Mesendoderm (in vitro differentiated cells): ENCODE measurements around the gene ATXN10.

Experiments used
- DNase-seq: peaks from one replicate; pipeline ENCODE4 v3.0.0; 2013
- H2AK5ac ChIP-seq: 2 replicates; pipeline ENCODE4 v1.6.1; 2013; ENCODE audit warnings: low read length, inconsistent platforms
- H2BK120ac ChIP-seq: 2 replicates; pipeline ENCODE4 v1.6.1; 2013; ENCODE audit warnings: low read depth, mild to moderate bottlenecking, low read length, moderate library complexity, mixed read lengths
- H2BK15ac ChIP-seq: replicated peaks from 2 replicates; pipeline ENCODE4 v1.6.1; 2013; ENCODE audit warnings: low read depth, mild to moderate bottlenecking, moderate library complexity
- H2BK5ac ChIP-seq: 2 replicates; pipeline ENCODE4 v1.6.1; 2013; ENCODE audit warnings: low read length, inconsistent platforms
- H3K18ac ChIP-seq: 2 replicates; pipeline ENCODE4 v1.6.1; 2013; ENCODE audit warnings: mild to moderate bottlenecking, low read length, mixed read lengths
- H3K23ac ChIP-seq: one replicate; pipeline ENCODE4 v1.6.1; 2013; ENCODE audit warnings: low read length
- H3K27ac ChIP-seq: 2 replicates; pipeline ENCODE4 v1.5.1; 2013; ENCODE audit warnings: low read depth, mild to moderate bottlenecking, inconsistent platforms, low read length, moderate library complexity
- H3K27me3 ChIP-seq: 2 replicates; pipeline ENCODE4 v1.6.1; 2013; ENCODE audit warnings: low read length, control low read depth, mild to moderate bottlenecking, inconsistent platforms; ENCODE audit not compliant: insufficient read depth, poor library complexity
- H3K36me3 ChIP-seq: 2 replicates; pipeline ENCODE4 v1.6.1; 2013; ENCODE audit warnings: low read length, inconsistent platforms; ENCODE audit not compliant: control insufficient read depth, insufficient read depth
- H3K4ac ChIP-seq: one replicate; pipeline ENCODE4 v1.6.1; 2013; ENCODE audit warnings: low read depth, mild to moderate bottlenecking, low read length, moderate library complexity
- H3K4me1 ChIP-seq: 2 replicates; pipeline ENCODE4 v1.6.1; 2013; ENCODE audit warnings: low read depth, low read length, inconsistent platforms; ENCODE audit not compliant: control insufficient read depth
- H3K4me2 ChIP-seq: 2 replicates; pipeline ENCODE4 v1.6.1; 2013; ENCODE audit warnings: low read length
- H3K4me3 ChIP-seq: 2 replicates; pipeline ENCODE4 v1.5.1; 2013; ENCODE audit warnings: mild to moderate bottlenecking, low read length
- H3K56ac ChIP-seq: one replicate; pipeline ENCODE4 v1.6.1; 2013; ENCODE audit warnings: low read length
- H3K79me1 ChIP-seq: 2 replicates; pipeline ENCODE4 v1.6.1; 2013; ENCODE audit warnings: low read length, inconsistent platforms
- H3K79me2 ChIP-seq: 2 replicates; pipeline ENCODE4 v1.6.1; 2013; ENCODE audit warnings: mild to moderate bottlenecking, low read length; ENCODE audit not compliant: control insufficient read depth, insufficient read depth
- H3K9ac ChIP-seq: 2 replicates; pipeline ENCODE4 v1.6.1; 2013; ENCODE audit warnings: low read length, inconsistent platforms
- H4K5ac ChIP-seq: one replicate; pipeline ENCODE4 v1.6.1; 2013; ENCODE audit warnings: low read length
- H4K8ac ChIP-seq: one replicate; pipeline ENCODE4 v1.6.1; 2013; ENCODE audit warnings: low read depth, mild to moderate bottlenecking, control low read depth, low read length, moderate library complexity
- WGBS: extraction: QIAGEN DNeasy Blood & Tissue Kit; methylation state at CpG from one replicate; pipeline ENCODE4 v1.1.7; 2013; ENCODE audit warnings: low lambda C conversion rate, missing lambda C conversion rate; ENCODE audit not compliant: insufficient coverage; ENCODE audit errors: extremely low coverage; 5-methylcytosine and 5-hydroxymethylcytosine counted together

The ATXN10 gene

DNA sequence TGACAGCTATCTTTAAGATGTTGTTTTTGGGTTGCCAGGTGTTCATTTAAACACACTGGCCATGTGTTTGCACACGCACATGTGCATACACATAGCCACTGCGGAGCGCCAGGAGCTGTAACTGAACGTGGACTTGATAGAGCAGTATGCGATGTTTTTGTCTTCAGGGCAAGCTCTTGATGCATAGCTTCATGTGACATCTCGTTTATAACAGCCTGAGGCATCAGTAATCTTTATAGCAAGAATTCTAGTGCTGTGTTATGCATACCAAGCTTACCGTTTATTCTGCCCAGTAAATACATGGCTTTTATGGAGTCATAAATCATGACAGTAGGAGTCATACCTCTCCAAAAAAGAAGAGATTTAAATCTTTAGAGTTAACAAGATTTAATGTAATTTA lies 87.0 kb downstream of the ATXN10 start:
- WGBS = no CpG with 5 or more reads among the region's 7 CpGs
- no peak overlapping the region for H3K23ac ChIP-seq
- no peaks in the 10 kb centered on the region for H3K27me3 ChIP-seq
- H3K79me2 ChIP-seq = no peaks in the 10 kb centered on the region
- no peak overlapping the region for H2BK5ac ChIP-seq
- H2BK15ac ChIP-seq = no peak overlapping the region
- no peak overlapping the region for H3K4me2 ChIP-seq
- DNase-seq = no peak
- no peak overlapping the region for H3K9ac ChIP-seq
- no peak overlapping the region for H2BK120ac ChIP-seq
- no peak overlapping the region for H3K27ac ChIP-seq
- H3K4me1 ChIP-seq = peaks cover 9% of the 10 kb centered on the region
- no peak overlapping the region for H3K18ac ChIP-seq
- H2AK5ac ChIP-seq = no peak overlapping the region
- no peak overlapping the region for H3K4ac ChIP-seq
- H3K36me3 ChIP-seq = no peaks in the 10 kb centered on the region
- H4K8ac ChIP-seq = no peak overlapping the region
- H3K79me1 ChIP-seq = peaks cover 7% of the 10 kb centered on the region
- no peak overlapping the region for H3K56ac ChIP-seq
- H4K5ac ChIP-seq = no peak overlapping the region
- no peak overlapping the region for H3K4me3 ChIP-seq

DNA sequence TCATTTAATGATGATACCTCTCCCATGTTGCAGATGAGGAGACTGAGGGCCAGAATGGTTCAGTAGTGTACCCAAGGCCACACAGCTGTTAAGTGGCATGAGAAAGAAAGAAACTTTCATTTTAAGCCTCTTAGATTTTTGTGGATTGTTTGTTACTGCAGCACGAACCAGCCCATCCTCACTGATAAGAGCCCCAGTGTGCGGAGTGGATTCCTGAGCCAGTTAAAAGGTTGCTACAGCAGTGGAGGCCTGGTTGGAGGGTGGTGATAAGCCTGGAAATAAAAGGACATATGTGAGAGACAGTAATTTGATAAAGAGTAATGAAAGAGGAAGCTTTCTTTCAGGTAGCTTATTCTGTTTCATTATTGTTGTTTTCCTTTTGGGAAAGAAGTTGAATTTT lies 89.0 kb downstream of the ATXN10 start:
- Histone ChIP-seq H4K5ac (no peak overlapping the region), H3K79me2 (no peaks in the 10 kb centered on the region), H3K79me1 (peaks cover 3% of the 10 kb centered on the region), H3K4me3 (no peak overlapping the region), H3K4ac (no peak overlapping the region), H2AK5ac (no peak overlapping the region), H3K27me3 (no peaks in the 10 kb centered on the region), H3K23ac (no peak overlapping the region), H3K27ac (no peak overlapping the region), H3K4me1 (peaks cover 12% of the 10 kb centered on the region), H2BK120ac (no peak overlapping the region), H4K8ac (no peak overlapping the region), H3K4me2 (no peak overlapping the region), H3K9ac (no peak overlapping the region), H3K18ac (no peak overlapping the region), H2BK5ac (no peak overlapping the region), H3K36me3 (no peaks in the 10 kb centered on the region), H2BK15ac (no peak overlapping the region), H3K56ac (no peak overlapping the region)
- WGBS = no CpG with 5 or more reads among the region's 2 CpGs
- peak; percentile 75 for DNase-seq

DNA sequence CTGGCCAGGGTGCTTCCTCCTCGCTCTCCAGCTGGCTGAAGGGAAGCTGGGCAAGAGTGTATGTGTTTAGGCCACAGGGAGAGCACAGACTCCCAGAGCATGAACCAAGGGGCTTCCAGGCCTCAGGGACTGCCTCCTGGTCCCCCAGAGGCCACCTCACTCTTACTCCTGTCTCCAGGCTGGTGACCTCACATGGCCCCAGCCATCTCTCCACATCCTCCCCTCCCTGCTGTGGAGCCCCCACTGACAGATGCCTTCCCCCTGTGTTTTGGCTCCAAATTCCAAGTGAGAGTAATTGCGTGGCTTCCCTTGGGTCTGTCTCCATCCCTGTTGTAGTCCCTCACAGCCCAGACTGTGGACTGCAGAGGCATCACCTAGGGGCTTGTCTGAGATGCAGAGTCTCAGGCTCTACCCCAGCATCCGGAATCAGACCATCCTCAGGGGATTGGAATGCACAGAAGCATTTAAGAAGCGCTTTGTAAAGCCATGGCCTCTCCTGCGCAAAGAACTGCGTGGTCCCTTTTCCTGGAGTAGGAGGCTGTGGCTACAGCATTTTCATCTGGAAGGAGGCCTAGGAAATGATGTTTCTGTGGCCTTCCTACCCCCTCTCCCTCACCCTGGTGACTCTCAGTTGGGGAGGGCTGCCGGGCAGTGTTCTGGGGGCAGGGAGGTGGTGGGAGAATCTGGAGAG lies 91.1 kb downstream of the ATXN10 start:
- Histone ChIP-seq H2AK5ac (no peak overlapping the region), H3K79me2 (no peaks in the 10 kb centered on the region), H3K27me3 (no peaks in the 10 kb centered on the region), H3K27ac (peak overlapping the region; percentile 17), H3K4me2 (no peak overlapping the region), H3K23ac (peak overlapping the region; percentile 1), H4K5ac (no peak overlapping the region), H3K4me3 (no peak overlapping the region), H2BK120ac (no peak overlapping the region), H3K56ac (peak overlapping the region; percentile 44), H2BK5ac (no peak overlapping the region), H3K79me1 (peaks cover 5% of the 10 kb centered on the region), H3K18ac (no peak overlapping the region), H3K36me3 (no peaks in the 10 kb centered on the region), H3K9ac (no peak overlapping the region), H3K4me1 (peaks cover 9% of the 10 kb centered on the region), H4K8ac (no peak overlapping the region), H3K4ac (no peak overlapping the region), H2BK15ac (no peak overlapping the region)
- DNase-seq = peak; percentile 68
- no CpG with 5 or more reads among the region's 7 CpGs for WGBS

DNA sequence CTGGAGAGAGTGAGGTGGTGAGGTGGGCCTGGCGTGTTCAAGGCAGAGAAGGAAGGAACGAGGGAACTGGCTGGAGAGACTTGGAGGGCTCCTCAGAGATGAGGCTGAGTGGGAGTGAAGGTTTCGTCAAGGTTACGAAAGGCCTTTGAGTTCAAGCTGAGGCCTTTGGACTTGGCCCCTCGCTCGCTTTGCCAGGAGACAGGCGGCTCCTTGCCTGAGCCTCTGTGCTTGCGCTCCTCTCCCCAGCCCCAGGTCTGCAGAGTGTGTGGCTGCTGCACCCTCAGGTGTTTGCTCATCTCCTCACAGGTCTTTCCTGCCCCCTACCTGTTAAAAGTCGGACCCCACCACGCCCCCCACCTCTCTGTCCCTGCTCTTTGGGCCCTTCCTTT lies 91.6 kb downstream of the ATXN10 start:
- Histone ChIP-seq H3K27ac (no peak overlapping the region), H3K27me3 (no peaks in the 10 kb centered on the region), H2BK15ac (no peak overlapping the region), H3K4ac (no peak overlapping the region), H3K79me1 (peaks cover 5% of the 10 kb centered on the region), H3K9ac (no peak overlapping the region), H3K23ac (peak overlapping the region; percentile 1), H2BK120ac (no peak overlapping the region), H3K18ac (no peak overlapping the region), H3K56ac (peak overlapping the region; percentile 6), H3K4me2 (no peak overlapping the region), H3K36me3 (no peaks in the 10 kb centered on the region), H3K4me1 (peaks cover 9% of the 10 kb centered on the region), H2AK5ac (no peak overlapping the region), H4K8ac (no peak overlapping the region), H4K5ac (no peak overlapping the region), H2BK5ac (no peak overlapping the region), H3K4me3 (no peak overlapping the region), H3K79me2 (no peaks in the 10 kb centered on the region)
- no CpG with 5 or more reads among the region's 10 CpGs for WGBS
- peak; percentile 22 for DNase-seq

DNA sequence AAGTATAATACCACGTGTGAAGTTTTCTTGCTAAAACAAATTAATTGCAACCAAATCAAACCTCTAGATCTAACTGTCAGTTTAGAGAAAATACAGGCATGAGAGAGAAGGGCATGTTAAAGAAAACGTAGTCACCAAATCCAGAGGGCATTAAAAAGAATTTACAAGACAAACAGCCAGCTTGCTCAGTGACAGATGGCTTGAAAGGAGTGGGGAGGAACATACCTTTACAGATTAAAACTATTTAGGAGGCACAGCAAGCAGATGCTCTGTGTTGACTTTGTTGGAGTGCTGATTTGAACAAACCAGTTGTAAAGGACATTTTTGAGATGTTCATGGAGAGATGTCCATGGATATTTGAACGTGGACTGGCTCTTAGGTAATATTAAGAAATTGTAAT lies 96.9 kb downstream of the ATXN10 start:
- no peak overlapping the region for H3K23ac ChIP-seq
- H3K18ac ChIP-seq = no peak overlapping the region
- peaks cover 4% of the 10 kb centered on the region for H3K4me1 ChIP-seq
- H3K27ac ChIP-seq = no peak overlapping the region
- H3K79me1 ChIP-seq = peaks cover 5% of the 10 kb centered on the region
- H3K56ac ChIP-seq = no peak overlapping the region
- no peaks in the 10 kb centered on the region for H3K27me3 ChIP-seq
- no peak overlapping the region for H4K5ac ChIP-seq
- no peaks in the 10 kb centered on the region for H3K36me3 ChIP-seq
- H3K9ac ChIP-seq = no peak overlapping the region
- H2AK5ac ChIP-seq = no peak overlapping the region
- H2BK5ac ChIP-seq = no peak overlapping the region
- H2BK15ac ChIP-seq = no peak overlapping the region
- H2BK120ac ChIP-seq = no peak overlapping the region
- no peak overlapping the region for H3K4me2 ChIP-seq
- H3K79me2 ChIP-seq = no peaks in the 10 kb centered on the region
- no peak overlapping the region for H3K4me3 ChIP-seq
- no peak overlapping the region for H3K4ac ChIP-seq
- no peak overlapping the region for H4K8ac ChIP-seq
- DNase-seq = no peak
- WGBS = no CpG with 5 or more reads among the region's 3 CpGs
